GM12891 (cell line): ENCODE measurements around the gene NPHP4.

Source experiments
- DNase-seq: peaks from one replicate; pipeline ENCODE4 v3.0.0; 2011; ENCODE audit warnings: low spot score; ENCODE audit not compliant: insufficient read length
- FAIRE-seq: peaks from 2 replicates; lab custom pipeline; 2011; peaks lifted over from hg19 to GRCh38; lab: Jason Lieb, UNC
- PAX5 ChIP-seq: IDR thresholded peaks from 2 replicates; pipeline ENCODE4 v1.6.1; 2011; ENCODE audit warnings: low read length, moderate library complexity, mild to moderate bottlenecking; ENCODE audit not compliant: insufficient read depth, severe bottlenecking
- POLR2A ChIP-seq: IDR thresholded peaks from 2 replicates; pipeline ENCODE4 v1.6.1; 2011; ENCODE audit warnings: low read depth, low read length, control low read depth
- POLR2AphosphoS5 ChIP-seq: IDR thresholded peaks from 2 replicates; pipeline ENCODE4 v1.6.1; 2011; ENCODE audit warnings: low read depth, low read length, control low read depth
- POU2F2 ChIP-seq: IDR thresholded peaks from 2 replicates; pipeline ENCODE4 v1.6.1; 2011; ENCODE audit warnings: low read depth, mild to moderate bottlenecking, control low read depth, low read length, moderate library complexity
- SPI1 ChIP-seq: IDR thresholded peaks from 2 replicates; pipeline ENCODE4 v1.6.1; 2011; ENCODE audit warnings: low read depth, low read length, control low read depth
- TAF1 ChIP-seq: IDR thresholded peaks from 2 replicates; pipeline ENCODE4 v1.6.1; 2011; ENCODE audit warnings: low read depth, low read length, control low read depth

The NPHP4 gene

DNA sequence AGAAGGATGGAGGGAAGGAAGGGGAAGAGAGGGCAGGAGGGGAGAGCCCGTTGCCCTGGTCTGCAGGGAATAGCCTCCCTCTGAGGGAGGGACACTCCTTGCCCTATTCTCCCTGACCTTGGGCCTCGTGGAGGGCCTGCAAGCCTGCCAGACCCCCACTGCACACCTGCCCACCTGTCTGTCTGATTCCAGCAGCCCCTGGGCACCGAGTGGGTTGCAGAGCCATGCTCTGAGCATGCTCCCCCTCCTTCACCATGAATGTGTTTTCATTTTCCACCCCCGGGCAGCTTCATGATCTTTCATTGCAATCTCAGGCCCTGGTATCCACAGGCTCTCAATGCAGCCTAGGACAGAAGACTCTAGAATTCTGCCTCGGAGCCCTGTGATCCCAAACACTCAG lies 5.1 kb upstream of the NPHP4 start:
- no peak for FAIRE-seq
- TF ChIP-seq TAF1 (no peak), POLR2A (no peak), SPI1 (no peak), POU2F2 (no peak), POLR2AphosphoS5 (no peak), PAX5 (no peak)
- DNase-seq = no peak

DNA sequence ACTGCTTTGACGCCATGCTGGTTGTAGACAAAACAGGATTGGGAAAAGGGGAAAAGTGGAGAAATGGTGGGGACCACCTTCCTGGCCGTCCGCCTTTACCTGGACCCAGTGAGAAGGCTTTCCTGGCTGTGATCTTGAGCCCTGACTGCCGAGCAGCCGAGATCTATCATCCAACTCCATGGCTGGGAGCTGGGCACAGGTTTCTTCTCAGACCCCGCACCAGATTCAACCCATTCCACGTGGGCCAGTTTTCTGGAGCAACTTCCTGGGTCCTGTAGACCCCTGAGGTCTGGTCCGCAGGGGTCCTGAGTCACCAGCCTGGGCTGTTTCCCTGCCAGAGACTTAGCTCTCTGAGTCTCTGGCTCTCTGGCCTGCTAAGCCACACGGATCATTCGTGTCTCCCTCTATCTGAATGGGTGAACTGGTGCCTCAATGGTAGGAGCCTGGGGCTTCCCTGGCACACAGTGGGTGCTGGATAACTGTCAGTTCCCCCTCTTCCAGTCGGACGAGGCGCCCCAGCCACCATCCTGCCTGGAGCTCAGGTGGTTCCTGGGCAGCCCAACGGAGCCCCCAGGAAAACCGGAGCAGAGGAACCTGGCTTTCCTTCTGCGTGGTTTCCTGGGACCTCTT lies 4.5 kb upstream of the NPHP4 start:
- TF ChIP-seq PAX5 (no peak), TAF1 (no peak), POLR2A (no peak), POU2F2 (no peak), POLR2AphosphoS5 (no peak), SPI1 (no peak)
- no peak for FAIRE-seq
- DNase-seq = no peak

DNA sequence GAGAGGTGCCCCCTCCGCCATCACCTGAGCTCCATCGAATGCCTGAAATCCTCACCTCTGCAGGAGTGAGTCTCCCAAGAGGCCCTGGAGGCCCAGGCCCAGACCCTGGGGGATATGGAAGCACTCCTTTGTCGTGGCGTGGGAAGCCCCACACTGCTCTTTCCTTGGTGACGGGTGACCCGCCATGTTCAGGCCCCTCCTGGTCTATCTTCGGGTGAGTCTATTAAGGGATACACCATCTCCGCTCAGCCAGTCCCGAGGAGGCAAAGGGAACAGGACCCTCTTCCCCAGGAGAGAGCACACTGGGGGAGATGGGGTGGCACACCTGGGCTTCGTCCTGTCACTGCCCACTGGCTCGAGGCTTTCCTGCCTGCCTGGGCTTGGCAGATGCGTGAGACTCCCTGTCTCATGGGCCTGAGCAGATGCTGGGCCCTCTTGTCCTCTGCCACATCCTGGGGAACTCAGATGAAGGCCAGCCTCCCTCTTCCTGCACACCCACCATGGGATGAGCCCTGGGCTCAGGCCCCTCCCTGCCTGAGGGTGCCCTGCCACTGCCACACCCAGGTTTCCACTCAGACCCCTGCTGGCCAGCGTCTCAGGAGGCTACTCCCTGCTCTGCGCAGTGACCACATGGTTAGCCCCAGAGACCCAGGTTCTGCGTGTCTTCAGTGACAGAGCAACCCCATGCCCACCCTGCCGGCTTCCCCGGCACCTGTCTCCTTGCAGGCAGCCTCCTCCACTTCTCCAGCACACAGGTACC lies 3.8 kb upstream of the NPHP4 start:
- FAIRE-seq = no peak
- TF ChIP-seq POLR2A (no peak), SPI1 (no peak), POU2F2 (no peak), TAF1 (no peak), PAX5 (no peak), POLR2AphosphoS5 (no peak)
- no peak for DNase-seq

DNA sequence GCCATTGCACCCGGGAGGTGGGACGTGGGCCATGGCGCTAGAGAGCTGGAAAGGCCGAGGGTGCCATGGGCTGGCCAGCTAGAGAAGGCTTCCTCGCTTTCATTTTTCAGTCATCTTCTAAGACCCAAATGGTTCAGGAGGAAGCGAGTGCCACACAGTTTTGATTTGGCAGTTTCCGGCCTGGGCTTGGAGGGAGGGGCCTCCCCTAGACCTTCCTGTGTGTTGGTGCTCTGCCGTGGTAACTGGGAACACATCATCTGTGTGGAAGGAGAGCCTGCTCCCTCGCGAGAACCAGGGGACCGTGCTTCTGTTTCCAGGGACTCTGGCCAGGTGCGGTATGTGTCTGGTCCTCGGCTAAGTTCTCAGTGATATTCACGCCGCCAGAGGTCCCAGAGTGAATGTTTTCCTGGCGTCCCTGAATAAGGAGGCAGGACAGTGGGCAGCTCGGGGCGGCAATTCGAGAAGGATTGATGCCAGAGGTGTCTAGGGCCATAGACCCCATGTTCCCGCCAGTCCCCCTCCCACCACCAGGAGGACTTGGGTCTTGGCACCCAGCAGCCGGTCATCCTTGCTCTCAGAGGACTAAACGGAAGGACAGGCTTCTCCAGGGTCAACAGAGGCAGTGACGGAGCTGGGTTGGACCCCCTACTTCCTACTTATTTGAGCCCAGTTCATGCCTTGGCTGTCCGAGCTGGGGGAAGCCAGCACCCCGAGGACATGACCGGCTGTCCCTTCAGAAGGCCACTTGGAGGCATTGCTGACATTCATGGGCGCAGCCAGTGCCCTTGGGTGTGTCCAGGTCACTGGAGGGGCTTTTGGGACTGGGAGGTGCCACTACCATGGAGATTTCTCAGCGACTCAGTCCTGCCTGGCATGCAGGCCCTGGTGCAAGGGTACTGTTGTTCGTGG lies 2.7 kb upstream of the NPHP4 start:
- FAIRE-seq (peak; percentile 90), DNase-seq (no peak)
- TF ChIP-seq POLR2A = no peak
- 0 out of 2 replicates have a peak, but pooled peaks have one; percentile 26 for TF ChIP-seq TAF1

DNA sequence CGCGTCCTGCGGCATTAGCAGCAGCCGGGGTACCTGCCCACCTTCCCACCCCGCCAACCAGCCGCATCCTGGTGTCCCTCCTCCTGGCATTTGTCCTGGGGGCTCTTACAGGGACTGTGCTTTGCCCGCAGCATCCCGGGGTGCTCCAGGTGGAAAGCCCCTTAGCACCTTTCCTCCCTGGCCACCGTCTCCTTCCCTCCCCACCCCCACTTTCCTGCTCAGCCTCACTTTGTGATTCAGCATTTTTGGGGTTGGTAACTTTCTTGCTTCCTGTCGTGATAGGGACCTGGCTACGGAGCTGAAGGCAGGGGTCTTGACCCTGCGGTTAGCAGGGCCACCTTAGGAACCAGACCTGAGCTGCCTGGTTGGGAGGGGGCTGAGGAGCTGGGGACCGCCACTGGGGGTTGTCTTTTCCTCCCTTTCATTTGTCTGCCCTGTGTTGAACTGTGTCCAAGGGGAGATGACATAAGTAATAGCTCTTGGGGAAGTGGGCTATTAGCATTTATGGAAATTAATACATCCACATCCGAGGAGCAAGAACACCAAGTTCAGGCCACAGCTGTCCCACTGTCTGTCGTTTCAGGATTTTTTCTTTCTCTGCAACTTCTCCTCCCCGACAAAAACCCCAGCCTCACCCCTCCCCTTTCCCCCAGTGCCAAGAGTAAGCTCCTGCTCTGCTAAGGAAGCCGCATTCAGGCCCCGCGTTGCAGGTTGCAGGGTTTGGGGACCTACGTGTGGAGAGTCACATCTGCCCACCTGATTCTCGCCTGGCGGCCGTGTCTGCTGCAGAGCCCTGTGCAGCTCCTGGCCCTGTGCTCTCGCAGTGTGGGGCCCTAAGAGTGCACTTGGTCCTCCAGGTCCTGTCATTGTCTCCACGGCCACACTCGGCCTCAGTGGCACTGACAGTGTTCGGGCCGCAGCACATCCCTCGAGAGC lies 1.6 kb upstream of the NPHP4 start:
- no peak for TF ChIP-seq TAF1
- TF ChIP-seq POLR2AphosphoS5 = no peak
- no peak for TF ChIP-seq POLR2A
- no peak for TF ChIP-seq POU2F2
- peak; percentile 2; the same call in 1 of the 2 replicates for TF ChIP-seq SPI1
- TF ChIP-seq PAX5 = no peak
- DNase-seq (no peak), FAIRE-seq (peak; percentile 20)

DNA sequence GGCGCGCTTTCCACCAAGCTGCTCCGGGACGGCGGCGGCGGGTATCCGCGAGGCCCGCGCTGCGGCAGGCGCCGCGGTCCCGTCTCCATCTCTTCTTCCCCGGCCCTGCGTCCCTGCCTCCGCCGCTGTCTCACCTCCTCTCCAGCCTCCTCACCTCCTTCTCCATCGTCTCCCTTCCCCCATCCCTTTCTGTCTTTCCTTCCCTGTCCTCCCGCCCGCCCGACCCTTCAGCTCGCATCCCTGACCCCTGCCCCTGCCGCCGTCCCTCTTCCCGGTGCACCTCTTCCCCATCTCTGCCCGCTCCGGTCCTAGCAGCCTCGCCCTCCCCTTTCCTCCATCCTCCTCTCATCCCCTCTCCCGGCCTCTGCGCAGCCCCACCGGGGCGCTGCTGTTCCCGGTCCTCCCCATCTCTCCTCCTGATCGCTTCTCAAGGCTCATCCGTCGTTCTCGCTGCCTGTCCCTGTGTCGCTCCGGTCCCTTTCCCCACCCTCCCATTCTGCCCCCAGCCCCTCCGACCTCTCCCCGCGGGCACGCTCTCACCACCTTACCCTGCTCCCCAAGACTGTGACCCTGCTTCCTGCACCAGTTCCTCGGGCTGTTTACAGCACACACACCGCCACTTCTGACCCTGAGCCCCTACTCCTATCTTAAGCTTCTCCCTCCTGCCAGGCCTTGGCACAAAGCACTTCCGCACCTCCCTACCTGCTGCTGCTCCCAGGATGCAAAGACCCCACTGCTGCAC lies 760 bp upstream of the NPHP4 start:
- peak; percentile 63 for FAIRE-seq
- no peak for DNase-seq
- no peak for TF ChIP-seq POLR2A
- TF ChIP-seq POU2F2 = no peak
- TF ChIP-seq SPI1 = no peak
- no peak for TF ChIP-seq POLR2AphosphoS5
- no peak; the same call in 1 of the 2 replicates for TF ChIP-seq TAF1
- no peak for TF ChIP-seq PAX5

DNA sequence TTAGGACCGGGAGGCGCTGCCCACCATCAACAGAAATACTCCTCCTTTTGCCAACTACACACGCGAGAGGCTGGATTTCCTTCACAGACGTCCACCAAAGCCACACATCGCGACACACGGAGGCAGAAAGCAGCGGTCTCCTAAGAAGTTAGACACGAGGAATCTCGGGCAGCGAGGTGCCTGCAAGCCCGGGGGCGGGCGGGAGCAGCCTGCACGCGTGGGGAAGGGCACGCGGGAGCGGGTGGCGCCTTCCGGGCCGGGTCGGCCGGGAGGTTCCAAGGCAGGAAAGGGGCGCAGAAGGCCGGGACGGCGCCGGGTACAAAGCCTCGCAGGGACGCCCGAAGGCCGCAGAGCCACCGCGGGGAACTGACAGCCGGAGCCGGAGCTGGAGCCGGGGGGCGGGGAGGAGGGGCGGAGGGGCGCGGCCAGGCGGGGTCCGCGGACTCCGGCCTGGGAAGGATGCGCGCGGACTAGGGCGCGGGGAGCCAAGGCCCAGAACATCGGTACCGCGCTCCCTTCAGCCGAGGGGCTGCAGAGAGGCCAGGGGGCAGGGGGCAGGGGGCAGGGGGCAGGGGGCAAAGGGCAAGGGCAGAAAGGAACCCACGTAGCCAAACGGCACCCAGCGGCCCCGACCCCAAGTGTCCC lies 722 bp downstream of the NPHP4 start:
- TF ChIP-seq SPI1 = no peak
- no peak for TF ChIP-seq PAX5
- TF ChIP-seq POU2F2 = no peak
- TF ChIP-seq TAF1 = no peak
- no peak for TF ChIP-seq POLR2A
- no peak for TF ChIP-seq POLR2AphosphoS5
- FAIRE-seq = peak; percentile 5
- peak; percentile 75 for DNase-seq

DNA sequence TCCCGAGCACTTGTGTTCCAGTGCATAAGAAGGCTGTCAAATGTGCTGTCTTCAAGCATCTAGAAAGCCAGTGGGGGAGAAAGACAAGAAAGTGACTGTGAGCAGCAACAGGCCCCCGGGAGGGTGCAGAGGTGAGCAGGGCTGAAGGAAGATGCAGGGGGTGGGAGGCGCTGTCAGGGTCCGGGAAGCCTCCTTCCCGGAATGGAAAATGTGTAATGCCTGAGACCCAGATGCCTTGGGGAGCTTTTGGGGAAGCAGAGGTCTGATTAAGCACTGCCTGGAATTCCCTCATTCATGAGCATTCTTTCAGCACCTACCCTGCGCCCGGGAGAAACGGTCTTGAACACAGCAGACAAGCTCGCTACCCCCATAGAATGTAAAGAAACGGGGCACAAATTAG lies 1.3 kb downstream of the NPHP4 start:
- TF ChIP-seq PAX5 = no peak
- TF ChIP-seq POLR2A = no peak
- TF ChIP-seq POLR2AphosphoS5 = no peak
- TF ChIP-seq SPI1 = no peak
- TF ChIP-seq TAF1 = no peak
- no peak for TF ChIP-seq POU2F2
- FAIRE-seq = peak; percentile 40

DNA sequence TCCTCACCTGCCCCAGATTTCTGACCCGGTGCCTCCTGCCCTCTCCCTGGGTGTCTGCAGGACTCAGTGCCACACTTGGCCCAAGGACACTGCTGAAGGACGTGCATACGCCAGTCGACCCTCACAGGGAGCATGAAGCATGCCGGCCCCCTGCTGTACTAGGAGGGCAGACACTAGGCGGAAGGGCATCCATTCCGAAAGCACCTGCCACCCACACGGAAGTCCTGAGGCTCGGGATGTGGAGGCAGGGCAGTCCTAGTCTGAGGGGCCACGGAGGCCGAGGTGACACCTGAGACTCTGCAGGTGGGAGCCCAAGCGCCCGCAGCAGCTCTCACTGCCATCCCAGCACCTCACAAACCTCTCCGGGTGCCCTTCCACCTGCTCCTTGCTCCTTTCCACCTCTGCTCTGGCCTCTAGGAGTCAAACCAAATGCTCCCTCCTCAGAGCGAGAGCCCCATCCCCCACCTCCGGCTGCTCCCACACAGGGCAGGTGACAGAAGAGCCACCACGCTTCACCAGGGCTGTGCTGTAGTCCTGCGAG lies 2.4 kb downstream of the NPHP4 start:
- FAIRE-seq (no peak), DNase-seq (no peak)
- no peak for TF ChIP-seq POLR2AphosphoS5
- no peak for TF ChIP-seq POLR2A
- no peak for TF ChIP-seq TAF1
- TF ChIP-seq SPI1 = no peak
- TF ChIP-seq POU2F2 = no peak
- TF ChIP-seq PAX5 = no peak

More for the DNA sequence above, 1.3 kb downstream of the NPHP4 start:
- DNase-seq = no peak
